Measurements from ENCODE around the gene NFKBIE. TPM values are rescaled to one million over a fixed set of nuclear protein-coding genes. Genes with fewer than 3 reads are reported as not detected.
A peak's percentile ranks its signal among the peaks of the same experiment; 100 is the strongest.

The NFKBIE gene
- total and polyA plus RNA-seq, 9 of the 15 experiments (the other 6 are each of a cell fraction or from before 2014, with no cell fraction given) = 2.1 to 16.4 (median 11.7) TPM

DNA sequence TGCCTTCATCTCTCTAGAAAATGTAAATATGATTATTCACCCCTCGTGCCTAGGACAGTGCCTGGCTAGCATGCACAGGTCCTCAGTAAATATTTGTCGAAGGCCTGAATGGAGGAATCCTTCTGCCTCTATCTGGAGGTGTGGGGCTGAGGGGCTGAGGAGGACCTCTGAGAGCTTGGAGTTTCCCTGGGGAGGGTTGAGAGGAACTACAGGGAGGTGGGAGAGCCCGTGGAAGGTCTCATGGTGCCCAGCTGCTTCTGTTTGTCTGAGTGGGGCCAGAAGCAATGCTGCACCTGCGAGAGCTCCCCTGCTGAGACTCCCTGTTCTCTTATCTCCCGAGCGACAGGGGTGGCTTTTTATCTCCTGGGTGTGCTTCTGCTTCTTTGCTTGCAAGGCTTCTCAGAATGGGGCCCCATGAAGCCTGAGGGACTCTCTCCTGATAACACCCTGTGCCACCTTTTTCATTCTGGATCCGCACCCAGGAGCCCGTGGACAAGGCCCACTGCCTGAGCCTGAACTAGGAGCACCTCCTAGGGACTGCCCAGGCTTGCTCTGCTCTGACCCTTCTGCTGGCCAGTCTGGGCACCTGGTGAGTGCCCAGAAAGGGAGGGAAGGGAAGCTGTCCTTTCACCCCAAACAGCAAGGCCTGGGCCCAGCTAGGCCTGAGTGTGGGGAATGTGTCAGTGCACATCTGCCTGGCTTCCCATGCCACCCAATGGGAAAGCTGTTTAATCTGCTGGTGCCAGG, 39.6 kb downstream of the NFKBIE start (continued):
- TF ChIP-seq, protein P1, sequence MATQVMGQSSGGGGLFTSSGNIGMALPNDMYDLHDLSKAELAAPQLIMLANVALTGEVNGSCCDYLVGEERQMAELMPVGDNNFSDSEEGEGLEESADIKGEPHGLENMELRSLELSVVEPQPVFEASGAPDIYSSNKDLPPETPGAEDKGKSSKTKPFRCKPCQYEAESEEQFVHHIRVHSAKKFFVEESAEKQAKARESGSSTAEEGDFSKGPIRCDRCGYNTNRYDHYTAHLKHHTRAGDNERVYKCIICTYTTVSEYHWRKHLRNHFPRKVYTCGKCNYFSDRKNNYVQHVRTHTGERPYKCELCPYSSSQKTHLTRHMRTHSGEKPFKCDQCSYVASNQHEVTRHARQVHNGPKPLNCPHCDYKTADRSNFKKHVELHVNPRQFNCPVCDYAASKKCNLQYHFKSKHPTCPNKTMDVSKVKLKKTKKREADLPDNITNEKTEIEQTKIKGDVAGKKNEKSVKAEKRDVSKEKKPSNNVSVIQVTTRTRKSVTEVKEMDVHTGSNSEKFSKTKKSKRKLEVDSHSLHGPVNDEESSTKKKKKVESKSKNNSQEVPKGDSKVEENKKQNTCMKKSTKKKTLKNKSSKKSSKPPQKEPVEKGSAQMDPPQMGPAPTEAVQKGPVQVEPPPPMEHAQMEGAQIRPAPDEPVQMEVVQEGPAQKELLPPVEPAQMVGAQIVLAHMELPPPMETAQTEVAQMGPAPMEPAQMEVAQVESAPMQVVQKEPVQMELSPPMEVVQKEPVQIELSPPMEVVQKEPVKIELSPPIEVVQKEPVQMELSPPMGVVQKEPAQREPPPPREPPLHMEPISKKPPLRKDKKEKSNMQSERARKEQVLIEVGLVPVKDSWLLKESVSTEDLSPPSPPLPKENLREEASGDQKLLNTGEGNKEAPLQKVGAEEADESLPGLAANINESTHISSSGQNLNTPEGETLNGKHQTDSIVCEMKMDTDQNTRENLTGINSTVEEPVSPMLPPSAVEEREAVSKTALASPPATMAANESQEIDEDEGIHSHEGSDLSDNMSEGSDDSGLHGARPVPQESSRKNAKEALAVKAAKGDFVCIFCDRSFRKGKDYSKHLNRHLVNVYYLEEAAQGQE (IDR thresholded peaks at IDR 0.05; ENCODE audit: borderline replicate concordance) = peak; percentile 14; the same call in 1 of the 2 replicates
- TF ChIP-seq, protein P1 (CRISPR knock-in tag; IDR thresholded peaks at IDR 0.05; ENCODE audit: low read depth) = no peak
- peak; percentile 97 for TF ChIP-seq ARID1B (IDR thresholded peaks at IDR 0.05)
- peak; percentile 71; the same call in 1 of the 2 replicates for TF ChIP-seq SMAD3 (CRISPR knock-in tag; conservative IDR thresholded peaks at IDR 0.05)
- TF ChIP-seq, protein P2, sequence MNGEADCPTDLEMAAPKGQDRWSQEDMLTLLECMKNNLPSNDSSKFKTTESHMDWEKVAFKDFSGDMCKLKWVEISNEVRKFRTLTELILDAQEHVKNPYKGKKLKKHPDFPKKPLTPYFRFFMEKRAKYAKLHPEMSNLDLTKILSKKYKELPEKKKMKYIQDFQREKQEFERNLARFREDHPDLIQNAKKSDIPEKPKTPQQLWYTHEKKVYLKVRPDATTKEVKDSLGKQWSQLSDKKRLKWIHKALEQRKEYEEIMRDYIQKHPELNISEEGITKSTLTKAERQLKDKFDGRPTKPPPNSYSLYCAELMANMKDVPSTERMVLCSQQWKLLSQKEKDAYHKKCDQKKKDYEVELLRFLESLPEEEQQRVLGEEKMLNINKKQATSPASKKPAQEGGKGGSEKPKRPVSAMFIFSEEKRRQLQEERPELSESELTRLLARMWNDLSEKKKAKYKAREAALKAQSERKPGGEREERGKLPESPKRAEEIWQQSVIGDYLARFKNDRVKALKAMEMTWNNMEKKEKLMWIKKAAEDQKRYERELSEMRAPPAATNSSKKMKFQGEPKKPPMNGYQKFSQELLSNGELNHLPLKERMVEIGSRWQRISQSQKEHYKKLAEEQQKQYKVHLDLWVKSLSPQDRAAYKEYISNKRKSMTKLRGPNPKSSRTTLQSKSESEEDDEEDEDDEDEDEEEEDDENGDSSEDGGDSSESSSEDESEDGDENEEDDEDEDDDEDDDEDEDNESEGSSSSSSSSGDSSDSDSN (IDR thresholded peaks at IDR 0.05; ENCODE audit: borderline replicate concordance in 1 of 2, low read depth in 2 of 2, low read length in 2 of 2) = peak in 1 of 2 experiments; percentile 62; a peak in 1 of 4 replicates
- peak; percentile 57; the same call in 1 of the 2 replicates for TF ChIP-seq CREB1 (IDR thresholded peaks at IDR 0.05)
- TF ChIP-seq CREB1 (CRISPR knock-in tag; IDR thresholded peaks at IDR 0.05) = 0 out of 2 replicates have a peak, but pooled peaks have one; percentile 28
- peak; percentile 97 for TF ChIP-seq STAT5A (IDR thresholded peaks at IDR 0.05; ENCODE audit: borderline replicate concordance, low read length)
- TF ChIP-seq, protein P3, sequence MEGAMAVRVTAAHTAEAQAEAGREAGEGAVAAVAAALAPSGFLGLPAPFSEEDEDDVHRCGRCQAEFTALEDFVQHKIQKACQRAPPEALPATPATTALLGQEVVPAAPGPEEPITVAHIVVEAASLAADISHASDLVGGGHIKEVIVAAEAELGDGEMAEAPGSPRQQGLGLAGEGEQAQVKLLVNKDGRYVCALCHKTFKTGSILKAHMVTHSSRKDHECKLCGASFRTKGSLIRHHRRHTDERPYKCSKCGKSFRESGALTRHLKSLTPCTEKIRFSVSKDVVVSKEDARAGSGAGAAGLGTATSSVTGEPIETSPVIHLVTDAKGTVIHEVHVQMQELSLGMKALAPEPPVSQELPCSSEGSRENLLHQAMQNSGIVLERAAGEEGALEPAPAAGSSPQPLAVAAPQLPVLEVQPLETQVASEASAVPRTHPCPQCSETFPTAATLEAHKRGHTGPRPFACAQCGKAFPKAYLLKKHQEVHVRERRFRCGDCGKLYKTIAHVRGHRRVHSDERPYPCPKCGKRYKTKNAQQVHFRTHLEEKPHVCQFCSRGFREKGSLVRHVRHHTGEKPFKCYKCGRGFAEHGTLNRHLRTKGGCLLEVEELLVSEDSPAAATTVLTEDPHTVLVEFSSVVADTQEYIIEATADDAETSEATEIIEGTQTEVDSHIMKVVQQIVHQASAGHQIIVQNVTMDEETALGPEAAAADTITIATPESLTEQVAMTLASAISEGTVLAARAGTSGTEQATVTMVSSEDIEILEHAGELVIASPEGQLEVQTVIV (CRISPR knock-in tag; IDR thresholded peaks at IDR 0.05; ENCODE audit: borderline replicate concordance) = no peak
- TF ChIP-seq CBFA2T3 (IDR thresholded peaks at IDR 0.05) = peak; percentile 99
- TF ChIP-seq, protein P4, sequence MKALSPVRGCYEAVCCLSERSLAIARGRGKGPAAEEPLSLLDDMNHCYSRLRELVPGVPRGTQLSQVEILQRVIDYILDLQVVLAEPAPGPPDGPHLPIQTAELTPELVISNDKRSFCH (CRISPR knock-in tag; IDR thresholded peaks at IDR 0.05) = no peak
- TF ChIP-seq, protein P4 (tag; IDR thresholded peaks at IDR 0.05) = peak; percentile 45; the same call in 1 of the 2 replicates
- TF ChIP-seq ZNF778 (CRISPR knock-in tag; IDR thresholded peaks at IDR 0.05) = no peak
- TF ChIP-seq KLF13 (tag; IDR thresholded peaks at IDR 0.05; ENCODE audit: borderline replicate concordance, low read depth) = 0 out of 2 replicates have a peak, but pooled peaks have one; percentile 5
